K562 (cell line): Measurements from ENCODE around the gene ZFR2. TPM values are rescaled to one million over a fixed set of nuclear protein-coding genes. Genes with fewer than 3 reads are reported as not detected.

Source experiments
- BRF2 ChIP-seq: IDR thresholded peaks from 3 replicates; pipeline ENCODE4 v1.6.1; 2011; ENCODE audit warnings: borderline replicate concordance, mild to moderate bottlenecking; ENCODE audit not compliant: insufficient read length, insufficient read depth
- CBX5 ChIP-seq: IDR thresholded peaks from 2 replicates; pipeline ENCODE4 v1.6.1; 2014; ENCODE audit warnings: low read depth, borderline replicate concordance
- MECOM ChIP-seq: fragments of 250-450 bp; sonication (Bioruptor Pico); IDR thresholded peaks from 2 replicates; pipeline ENCODE4 v1.8.0; 2022; ENCODE audit warnings: inconsistent platforms
- NFE2 ChIP-seq: IDR thresholded peaks from 2 replicates; pipeline ENCODE4 v1.6.1; 2014; ENCODE audit warnings: antibody characterized with exemption, low read depth
- NFIC ChIP-seq: fragments of 450-650 bp; IDR thresholded peaks from 2 replicates; pipeline ENCODE4 v1.6.1; 2017; ENCODE audit warnings: mild to moderate bottlenecking, inconsistent platforms
- PURB ChIP-seq: sonication (generic); formaldehyde crosslinking; IDR thresholded peaks from 2 replicates; pipeline ENCODE4 v1.9.0; 2021; ENCODE audit warnings: low read depth, mild to moderate bottlenecking, missing genetic modification reagents
- STAT5B ChIP-seq: fragments of 250-450 bp; sonication (Bioruptor Pico); IDR thresholded peaks from 2 replicates; pipeline ENCODE4 v1.8.0; 2021; ENCODE audit warnings: mild to moderate bottlenecking, inconsistent platforms
- USF2 ChIP-seq: sonication (generic); formaldehyde crosslinking; IDR thresholded peaks from 2 replicates; pipeline ENCODE4 v1.5.0; 2020; ENCODE audit warnings: missing genetic modification reagents
- ZNF197 ChIP-seq: fragments of 200-800 bp; sonication (Bioruptor generic); IDR thresholded peaks from 2 replicates; pipeline ENCODE4 v1.6.1; 2016; ENCODE audit warnings: low read depth, missing genetic modification characterization, missing compliant biosample characterization
- ZNF347 ChIP-seq: fragments of 450-650 bp; formaldehyde crosslinking; IDR thresholded peaks from 2 replicates; pipeline ENCODE4 v1.4.0; 2020; ENCODE audit warnings: low read depth, mild to moderate bottlenecking, moderate library complexity
- ZNF668 ChIP-seq: fragments of 250-450 bp; sonication (Bioruptor Pico); IDR thresholded peaks from 2 replicates; pipeline ENCODE4 v1.8.0; 2022; ENCODE audit warnings: mild to moderate bottlenecking, inconsistent platforms
- polyA plus RNA-seq, 8 experiments: library from polyadenylated mRNA; depleted of rRNA in 4 of 8; stranded (reverse) in 5 of 8; unstranded in 3 of 8; fragments of >200 nt; fragmentation: Nextera tagmentation in 2 of 8; fragmentation: Illumina TruSeq in 1 of 8; extraction: Ambion mirVana in 2 of 8; extraction: Trizol in 1 of 8; gene quantifications; 2 replicates each; pipeline versions ENCODE4 v1.2.1 to v1.2.3, GENCODE V29; 2011 to 2014; ENCODE audit warnings: inconsistent platforms in 1 of 8, missing spikeins in 1 of 8
- total RNA-seq, 7 experiments: library from RNA; depleted of rRNA in 6 of 7; stranded (reverse); fragments of >200 nt in 6 of 7; fragmentation: Illumina TruSeq in 2 of 7; extraction: Trizol in 2 of 7; gene quantifications; 2 replicates each; pipeline versions ENCODE4 v1.2.1 to v1.2.3, GENCODE V29; 2011 to 2021; ENCODE audit warnings: low replicate concordance in 1 of 7
- TF ChIP-seq, protein P1 (sequence below), 2 experiments: fragments of 450-650 bp; IDR thresholded peaks; 2 replicates each; pipeline ENCODE4 v1.6.1; 2016; ENCODE audit warnings: mild to moderate bottlenecking in 2 of 2, borderline replicate concordance in 1 of 2, low read depth in 1 of 2, moderate library complexity in 1 of 2
- TF ChIP-seq, protein P2 (sequence below): fragments of 450-650 bp; formaldehyde crosslinking; IDR thresholded peaks from 2 replicates; pipeline ENCODE4 v1.4.0; 2022; ENCODE audit warnings: missing genetic modification characterization
- TF ChIP-seq, protein P3 (sequence below): IDR thresholded peaks from 2 replicates; pipeline ENCODE4 v1.6.1; 2014; ENCODE audit warnings: antibody characterized with exemption

The ZFR2 gene
- total and polyA plus RNA-seq, 9 of the 15 experiments (the other 6 are each of a cell fraction or from before 2014, with no cell fraction given): 0.03 to 0.59 (median 0.07) TPM; not detected in 6

DNA sequence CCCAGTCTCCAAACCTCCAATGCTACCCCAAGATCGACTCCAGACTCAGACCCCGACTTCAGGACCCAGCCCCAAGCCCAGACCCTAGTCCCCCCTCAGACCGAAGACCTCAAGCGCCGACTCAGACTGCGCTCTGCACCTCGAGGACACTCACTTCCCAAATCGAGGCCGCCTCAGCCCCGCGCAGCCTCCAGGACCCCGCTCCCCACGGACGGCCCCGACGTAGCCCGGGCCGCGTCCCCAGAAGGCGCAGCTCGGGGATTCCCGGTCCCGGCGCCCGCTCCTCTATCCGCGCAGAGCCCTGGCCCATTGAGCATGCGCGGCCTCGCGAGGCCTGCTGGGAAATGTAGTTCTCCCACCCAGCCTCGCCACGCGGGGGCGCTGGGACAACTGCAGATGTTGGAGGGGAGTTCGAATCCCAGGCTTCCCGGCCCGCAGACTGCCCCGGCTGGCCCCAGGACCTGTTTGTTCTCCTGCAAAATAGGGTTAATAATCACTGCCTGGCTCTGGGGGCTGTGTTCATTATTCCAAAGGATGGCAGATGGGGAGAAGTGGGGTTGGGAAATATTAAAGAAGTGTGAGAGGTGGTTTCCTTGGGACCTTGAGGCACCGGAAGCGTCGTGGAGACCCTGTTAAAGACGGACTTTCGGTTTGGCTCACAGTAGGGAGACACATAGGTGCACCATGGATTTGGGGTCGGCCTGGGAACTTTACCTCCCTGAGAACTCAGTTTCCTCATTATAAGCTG, 107.3 kb downstream of the ZFR2 start, which contains the start of gene APBA3 (continued):
- TF ChIP-seq, protein P1, sequence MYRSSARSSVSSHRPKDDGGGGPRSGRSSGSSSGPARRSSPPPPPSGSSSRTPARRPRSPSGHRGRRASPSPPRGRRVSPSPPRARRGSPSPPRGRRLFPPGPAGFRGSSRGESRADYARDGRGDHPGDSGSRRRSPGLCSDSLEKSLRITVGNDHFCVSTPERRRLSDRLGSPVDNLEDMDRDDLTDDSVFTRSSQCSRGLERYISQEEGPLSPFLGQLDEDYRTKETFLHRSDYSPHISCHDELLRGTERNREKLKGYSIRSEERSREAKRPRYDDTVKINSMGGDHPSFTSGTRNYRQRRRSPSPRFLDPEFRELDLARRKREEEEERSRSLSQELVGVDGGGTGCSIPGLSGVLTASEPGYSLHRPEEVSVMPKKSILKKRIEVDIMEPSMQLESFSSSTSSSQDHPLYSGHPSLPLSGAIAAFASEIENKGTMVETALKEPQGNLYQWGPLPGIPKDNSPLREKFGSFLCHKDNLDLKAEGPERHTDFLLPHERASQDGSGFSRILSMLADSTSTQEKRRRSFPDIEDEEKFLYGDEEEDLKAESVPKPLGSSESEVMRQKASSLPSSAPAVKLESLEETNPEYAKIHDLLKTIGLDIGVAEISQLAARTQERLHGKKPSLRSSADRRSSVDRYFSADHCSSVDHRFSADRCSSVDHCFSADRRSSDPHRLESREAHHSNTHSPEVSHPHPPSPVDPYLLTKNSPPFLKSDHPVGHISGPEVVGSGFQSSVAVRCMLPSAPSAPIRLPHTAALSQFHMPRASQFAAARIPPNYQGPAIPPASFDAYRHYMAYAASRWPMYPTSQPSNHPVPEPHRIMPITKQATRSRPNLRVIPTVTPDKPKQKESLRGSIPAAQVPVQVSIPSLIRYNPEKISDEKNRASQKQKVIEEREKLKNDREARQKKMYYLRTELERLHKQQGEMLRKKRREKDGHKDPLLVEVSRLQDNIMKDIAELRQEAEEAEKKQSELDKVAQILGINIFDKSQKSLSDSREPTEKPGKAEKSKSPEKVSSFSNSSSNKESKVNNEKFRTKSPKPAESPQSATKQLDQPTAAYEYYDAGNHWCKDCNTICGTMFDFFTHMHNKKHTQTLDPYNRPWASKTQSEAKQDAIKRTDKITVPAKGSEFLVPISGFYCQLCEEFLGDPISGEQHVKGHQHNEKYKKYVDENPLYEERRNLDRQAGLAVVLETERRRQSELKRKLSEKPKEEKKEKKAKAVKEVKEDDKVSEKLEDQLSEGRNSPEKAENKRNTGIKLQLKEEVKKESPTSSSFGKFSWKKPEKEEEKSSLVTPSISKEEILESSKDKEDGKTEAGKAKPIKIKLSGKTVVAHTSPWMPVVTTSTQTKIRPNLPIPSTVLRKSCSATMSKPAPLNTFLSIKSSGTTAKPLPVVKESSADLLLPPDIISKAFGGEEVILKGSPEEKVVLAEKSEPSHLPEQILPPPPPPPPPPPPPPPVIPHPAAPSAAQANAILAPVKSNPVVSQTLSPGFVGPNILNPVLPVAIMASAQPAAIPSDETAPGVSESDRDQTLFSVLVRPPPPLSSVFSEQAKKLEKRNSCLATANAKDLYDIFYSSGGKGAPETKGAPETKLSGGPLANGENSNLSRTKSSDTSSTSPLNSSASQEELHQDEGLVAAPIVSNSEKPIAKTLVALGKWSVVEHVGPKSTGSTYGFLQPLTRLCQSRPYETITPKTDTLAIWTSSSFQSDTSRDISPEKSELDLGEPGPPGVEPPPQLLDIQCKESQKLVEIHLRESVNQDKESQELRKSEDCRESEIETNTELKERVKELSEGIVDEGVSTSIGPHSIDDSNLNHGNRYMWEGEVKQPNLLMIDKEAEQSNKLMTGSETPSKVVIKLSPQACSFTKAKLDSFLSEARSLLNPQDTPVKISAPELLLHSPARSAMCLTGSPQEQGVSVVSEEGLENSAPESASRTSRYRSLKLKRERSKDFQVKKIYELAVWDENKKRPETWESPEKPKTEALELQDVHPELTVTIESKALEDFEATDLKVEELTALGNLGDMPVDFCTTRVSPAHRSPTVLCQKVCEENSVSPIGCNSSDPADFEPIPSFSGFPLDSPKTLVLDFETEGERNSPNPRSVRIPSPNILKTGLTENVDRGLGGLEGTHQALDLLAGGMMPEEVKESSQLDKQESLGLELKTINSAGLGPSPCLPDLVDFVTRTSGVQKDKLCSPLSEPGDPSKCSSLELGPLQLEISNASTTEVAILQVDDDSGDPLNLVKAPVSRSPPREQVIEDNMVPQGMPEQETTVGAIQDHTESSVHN (IDR thresholded peaks at IDR 0.05; ENCODE audit: borderline replicate concordance in 1 of 2, low read depth in 1 of 2): no peak
- TF ChIP-seq NFIC (peak; percentile 44; the same call in 1 of the 2 replicates), NFE2 (no peak), PURB (CRISPR knock-in tag) (no peak), MECOM (CRISPR knock-in tag) (no peak), ZNF197 (peak; percentile 30; the same call in 1 of the 2 replicates), STAT5B (no peak), ZNF347 (CRISPR knock-in tag) (no peak), CBX5 (no peak), BRF2 (no peak), USF2 (CRISPR knock-in tag) (no peak), ZNF668 (CRISPR knock-in tag) (no peak)
- TF ChIP-seq, protein P2, sequence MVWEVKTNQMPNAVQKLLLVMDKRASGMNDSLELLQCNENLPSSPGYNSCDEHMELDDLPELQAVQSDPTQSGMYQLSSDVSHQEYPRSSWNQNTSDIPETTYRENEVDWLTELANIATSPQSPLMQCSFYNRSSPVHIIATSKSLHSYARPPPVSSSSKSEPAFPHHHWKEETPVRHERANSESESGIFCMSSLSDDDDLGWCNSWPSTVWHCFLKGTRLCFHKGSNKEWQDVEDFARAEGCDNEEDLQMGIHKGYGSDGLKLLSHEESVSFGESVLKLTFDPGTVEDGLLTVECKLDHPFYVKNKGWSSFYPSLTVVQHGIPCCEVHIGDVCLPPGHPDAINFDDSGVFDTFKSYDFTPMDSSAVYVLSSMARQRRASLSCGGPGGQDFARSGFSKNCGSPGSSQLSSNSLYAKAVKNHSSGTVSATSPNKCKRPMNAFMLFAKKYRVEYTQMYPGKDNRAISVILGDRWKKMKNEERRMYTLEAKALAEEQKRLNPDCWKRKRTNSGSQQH (CRISPR knock-in tag): no peak
- TF ChIP-seq, protein P3, sequence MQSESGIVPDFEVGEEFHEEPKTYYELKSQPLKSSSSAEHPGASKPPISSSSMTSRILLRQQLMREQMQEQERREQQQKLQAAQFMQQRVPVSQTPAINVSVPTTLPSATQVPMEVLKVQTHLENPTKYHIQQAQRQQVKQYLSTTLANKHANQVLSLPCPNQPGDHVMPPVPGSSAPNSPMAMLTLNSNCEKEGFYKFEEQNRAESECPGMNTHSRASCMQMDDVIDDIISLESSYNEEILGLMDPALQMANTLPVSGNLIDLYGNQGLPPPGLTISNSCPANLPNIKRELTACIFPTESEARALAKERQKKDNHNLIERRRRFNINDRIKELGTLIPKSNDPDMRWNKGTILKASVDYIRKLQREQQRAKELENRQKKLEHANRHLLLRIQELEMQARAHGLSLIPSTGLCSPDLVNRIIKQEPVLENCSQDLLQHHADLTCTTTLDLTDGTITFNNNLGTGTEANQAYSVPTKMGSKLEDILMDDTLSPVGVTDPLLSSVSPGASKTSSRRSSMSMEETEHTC: no peak
